Epidermal melanocyte (primary cell): ENCODE measurements around the gene GNLY.
A peak's percentile ranks its signal among the peaks of the same experiment; 100 is the strongest.
"Not testable (repeated sequence)": the region's sequence is repeated elsewhere in the genome, so short reads cannot be mapped to it uniquely, and the experiment has no call there.

Experiments
- DNase-seq: peaks from one replicate; pipeline ENCODE4 v3.0.0; 2011; ENCODE audit warnings: low spot score; ENCODE audit not compliant: insufficient read length

The GNLY gene

DNA sequence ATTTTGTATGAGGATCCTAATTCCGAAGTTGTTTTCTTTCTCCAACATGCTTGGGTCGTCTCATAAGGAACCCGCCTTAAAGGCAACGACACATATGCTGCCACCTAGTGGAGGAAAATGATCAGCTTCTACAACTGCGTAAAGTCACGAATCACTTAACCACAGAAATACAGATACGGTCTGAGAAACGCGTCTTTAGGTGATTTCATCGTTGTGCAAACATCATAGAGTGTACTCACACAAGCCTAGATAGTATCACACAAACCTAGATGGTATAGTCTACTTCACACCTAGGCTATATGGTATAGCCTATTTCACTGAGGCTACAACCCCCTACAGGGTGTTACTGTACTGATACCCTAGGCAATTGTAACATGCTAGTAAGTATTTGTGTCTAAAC is 13.1 kb downstream of the GNLY start:
- peak; percentile 83 for DNase-seq

DNA sequence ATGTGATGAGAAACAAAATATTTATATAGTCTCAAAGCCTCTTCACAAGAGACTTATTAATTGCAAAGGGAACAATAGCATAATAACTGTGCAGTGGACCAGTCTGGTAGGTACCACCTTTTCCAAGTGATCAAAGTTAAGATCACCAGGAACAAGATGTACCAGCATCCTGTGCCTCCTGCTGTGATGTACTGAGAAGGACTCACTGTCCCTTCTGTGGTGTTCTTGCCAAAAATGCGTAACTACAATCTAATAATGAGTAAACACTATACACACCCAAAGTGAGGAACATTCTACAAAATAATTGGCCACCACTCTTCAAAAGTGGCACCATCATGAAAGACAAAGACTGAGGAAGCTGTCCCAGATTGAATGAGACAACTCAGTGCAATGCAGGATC is 14.5 kb downstream of the GNLY start:
- no peak for DNase-seq

DNA sequence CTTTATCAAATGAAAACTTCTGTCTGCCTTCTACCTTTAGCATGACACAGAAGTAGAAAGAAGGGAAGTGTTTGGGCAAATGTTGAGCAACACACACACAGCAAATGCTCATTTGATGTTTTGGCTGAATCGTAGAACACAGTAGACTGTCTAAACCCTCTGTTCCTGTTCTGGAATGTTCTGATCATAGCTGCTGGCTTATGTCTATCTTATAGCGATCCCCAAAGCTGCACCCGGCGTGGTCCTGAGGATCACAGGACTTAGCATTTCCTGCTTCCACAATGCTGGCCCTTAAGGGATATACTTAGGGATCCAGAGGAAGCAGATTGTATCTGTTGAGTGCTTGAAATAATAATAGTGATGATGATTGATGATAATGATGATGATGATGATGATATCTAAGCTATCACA is 15.2 kb downstream of the GNLY start:
- no peak for DNase-seq

DNA sequence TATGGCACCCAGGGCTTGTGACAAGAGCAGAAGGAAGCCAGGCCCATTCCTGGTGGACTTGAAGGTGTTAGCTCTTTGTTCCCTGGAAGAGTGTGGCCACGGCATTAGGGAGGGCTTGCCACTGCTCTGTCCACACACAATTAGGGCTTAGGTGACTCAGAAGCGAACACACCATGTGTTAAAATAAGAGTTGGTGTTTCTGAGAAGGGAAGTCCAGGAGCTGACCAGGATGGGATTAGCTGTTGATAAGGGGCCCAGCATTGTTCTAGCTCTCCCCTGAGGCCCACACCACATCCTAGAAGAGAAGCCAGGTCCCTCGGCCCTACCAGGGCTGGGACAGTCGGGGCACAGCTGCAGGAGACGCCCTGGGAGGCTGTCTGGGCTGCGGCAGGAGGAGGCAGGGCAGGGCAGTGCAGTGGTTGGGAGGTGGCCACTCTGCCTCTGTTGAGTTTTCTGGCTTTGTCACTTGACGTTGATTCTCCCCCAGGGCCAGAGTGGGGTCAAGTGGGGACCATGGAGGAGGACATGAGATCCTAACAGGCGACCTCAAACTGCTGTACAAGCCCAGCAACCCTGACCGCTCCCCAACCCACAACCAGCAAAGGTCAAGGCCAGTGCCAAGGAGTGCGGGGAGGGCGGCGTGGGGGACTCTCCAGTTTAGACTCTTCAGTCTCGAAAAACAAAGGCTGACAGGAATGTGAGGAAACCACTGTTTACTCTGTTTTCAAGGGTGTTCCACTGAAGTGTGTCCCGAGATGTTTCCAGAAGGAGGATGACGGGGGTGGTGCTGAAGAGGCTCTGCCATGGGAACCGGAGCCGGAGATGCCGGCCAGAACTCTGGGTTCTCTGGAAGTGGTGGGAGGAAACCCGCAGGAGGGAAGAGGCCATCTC is 16.8 kb downstream of the GNLY start:
- DNase-seq = no peak

DNA sequence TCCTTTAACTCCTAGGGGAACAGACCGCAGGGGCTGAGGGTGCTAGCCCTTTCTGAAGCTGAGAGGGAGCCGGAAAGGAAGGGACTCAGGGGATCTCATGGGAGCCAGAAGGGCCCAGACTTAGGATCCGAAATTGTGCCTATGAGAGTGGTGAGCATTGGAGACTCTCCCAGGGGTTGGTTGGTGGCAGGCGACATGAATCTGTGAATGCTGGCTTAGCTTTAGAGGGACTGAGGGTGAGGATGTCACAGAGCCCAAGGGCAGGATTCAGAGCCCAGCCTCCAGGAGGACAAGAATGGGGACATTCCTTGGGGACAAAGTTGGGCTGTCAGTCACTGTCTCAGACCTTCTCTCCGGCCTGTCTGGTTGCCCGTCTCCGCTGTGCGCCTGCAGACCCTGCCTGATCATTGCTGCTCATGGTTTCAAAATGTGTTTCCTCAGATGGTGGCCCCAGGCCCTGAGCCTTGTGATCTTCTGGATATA is 17.5 kb downstream of the GNLY start:
- DNase-seq = no peak

DNA sequence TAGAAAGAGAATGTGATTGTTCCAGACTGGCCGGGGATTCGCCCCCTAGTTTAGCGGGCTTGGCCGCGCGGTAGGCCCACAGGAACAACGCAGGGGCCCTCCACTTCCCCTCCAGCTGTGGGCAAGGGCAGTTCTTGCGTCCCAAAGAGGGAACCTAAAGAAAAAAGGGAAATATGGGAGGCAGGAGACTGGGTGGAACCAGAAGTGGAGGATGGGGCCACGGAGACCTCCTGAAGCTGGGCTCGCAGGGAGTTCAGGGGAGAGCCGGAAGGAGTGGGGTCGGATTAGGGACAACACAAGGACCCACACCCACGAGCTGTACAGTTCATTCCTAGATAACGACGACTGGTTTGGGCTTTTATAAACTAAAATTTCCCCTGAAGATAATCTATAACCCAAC is 18.2 kb downstream of the GNLY start:
- no peak for DNase-seq

DNA sequence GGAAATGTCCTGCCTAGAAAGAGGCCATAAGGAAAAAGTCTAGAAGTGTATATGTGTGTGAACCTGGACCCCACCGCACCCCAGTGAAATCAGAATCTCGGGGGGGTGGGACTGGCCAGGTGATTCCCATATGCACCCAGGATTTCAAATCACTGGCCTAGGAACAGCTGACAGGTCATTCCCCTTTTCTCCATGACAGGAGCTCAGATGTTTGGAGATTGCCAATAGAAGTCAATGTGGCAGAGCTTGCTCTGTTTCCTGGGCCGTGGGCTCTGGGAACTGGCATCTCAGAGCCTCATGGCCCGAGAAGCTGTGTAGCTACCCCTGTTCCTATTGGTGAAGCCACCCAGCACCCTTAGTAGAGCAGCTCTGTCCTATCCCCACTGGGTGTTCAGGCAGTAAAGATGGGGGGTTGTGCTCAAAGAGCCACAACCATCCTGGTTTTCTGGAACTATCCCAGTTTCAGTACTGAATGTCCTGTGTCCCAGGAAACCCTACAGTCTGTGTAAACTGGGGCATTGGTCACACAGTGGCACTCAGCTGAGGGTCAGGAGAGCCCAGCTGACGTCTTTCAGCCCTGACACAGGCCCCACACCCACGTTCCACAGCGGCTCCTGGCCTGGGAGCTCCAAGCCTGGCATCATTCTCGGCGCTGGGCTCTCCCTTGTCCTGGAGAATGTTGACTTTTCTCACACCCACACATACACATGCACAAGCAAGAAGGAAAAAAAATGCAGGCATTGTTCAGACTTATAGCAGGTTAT is 18.9 kb downstream of the GNLY start:
- DNase-seq = no peak

DNA sequence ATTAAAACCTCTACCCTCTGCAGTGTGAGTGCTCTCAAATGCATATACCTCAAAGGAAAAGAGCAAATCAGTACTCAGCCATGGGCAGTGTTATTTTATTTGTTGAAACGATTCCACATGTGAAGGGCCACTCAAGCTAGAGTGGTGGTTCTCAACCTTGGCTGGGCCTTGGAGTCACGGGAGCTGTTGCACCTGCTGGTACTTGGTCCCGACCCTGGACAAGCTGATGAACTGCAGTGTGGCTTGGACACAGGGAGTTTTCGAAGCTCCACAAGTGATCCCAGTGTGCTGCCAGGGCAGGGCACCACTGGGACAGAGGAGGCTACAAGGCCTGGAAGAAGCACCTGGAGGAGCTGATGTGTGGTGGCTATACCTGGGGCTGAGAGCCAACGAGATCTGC is 19.7 kb downstream of the GNLY start:
- no peak for DNase-seq

DNA sequence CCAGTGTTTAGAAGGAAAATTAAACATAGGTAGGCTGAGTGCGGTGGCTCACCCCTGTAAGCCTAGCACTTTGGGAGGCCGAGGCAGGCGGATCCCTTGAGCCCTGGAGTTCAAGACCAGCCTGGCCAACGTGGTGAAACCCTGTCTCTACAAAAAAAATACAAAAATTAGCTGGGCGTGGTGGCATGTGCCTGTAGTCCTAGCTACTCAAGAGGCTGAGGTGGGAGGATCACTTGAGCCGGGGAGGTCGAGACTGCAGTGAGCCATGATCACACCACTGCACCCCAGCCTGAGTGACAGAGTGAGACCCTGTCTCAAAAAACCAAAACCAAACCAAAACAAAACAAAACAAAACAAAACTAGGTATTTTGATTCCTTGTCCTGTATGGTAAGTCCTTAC is 20.3 kb downstream of the GNLY start:
- DNase-seq = not testable (repeated sequence)

DNA sequence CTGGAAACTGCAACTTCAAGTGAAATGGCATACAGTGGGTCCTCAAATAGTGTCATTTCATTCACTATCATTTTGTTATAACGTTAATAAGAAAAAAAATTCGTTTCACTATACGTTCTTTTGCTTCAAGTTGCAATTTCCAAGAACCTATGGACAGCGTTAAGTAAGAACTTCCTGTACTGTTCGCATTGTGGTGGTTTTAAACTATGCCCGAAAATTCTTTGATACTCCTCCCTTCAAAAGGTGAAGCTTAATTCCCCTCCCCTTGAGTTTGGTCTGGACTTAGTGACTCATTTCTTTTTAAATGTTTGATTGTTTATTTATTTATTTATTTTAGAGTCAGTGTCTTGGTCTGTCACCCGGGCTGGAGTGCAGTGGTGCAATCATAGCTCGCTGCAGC is 20.7 kb downstream of the GNLY start:
- no peak for DNase-seq

DNA sequence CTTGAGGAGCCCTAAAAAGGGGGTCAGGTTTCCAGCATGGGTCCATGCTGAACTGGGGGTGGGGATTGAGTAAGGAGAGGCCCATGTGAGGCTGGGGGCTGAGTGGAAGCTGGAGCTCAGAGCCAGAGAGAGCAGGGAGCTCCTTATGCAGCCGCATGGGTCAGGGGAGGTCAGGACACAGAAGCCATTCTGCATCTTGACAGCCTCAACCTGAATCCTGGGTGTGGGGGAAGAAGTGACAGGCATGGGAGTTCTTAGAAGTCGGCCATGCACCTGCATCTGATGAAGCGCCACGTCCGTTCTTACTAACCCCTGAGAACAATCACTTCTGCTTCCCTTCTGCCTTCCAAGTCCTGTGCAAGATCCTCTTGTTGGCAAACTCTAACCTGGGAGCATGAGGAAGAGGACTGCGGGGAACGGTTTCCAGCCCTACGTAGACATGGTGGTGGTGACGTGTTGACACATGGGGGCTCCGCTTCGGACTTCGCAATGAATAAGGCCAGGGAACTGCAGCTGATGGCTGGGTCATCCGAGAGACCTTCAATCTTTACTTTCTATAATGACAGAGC is 22.3 kb downstream of the GNLY start:
- no peak for DNase-seq

DNA sequence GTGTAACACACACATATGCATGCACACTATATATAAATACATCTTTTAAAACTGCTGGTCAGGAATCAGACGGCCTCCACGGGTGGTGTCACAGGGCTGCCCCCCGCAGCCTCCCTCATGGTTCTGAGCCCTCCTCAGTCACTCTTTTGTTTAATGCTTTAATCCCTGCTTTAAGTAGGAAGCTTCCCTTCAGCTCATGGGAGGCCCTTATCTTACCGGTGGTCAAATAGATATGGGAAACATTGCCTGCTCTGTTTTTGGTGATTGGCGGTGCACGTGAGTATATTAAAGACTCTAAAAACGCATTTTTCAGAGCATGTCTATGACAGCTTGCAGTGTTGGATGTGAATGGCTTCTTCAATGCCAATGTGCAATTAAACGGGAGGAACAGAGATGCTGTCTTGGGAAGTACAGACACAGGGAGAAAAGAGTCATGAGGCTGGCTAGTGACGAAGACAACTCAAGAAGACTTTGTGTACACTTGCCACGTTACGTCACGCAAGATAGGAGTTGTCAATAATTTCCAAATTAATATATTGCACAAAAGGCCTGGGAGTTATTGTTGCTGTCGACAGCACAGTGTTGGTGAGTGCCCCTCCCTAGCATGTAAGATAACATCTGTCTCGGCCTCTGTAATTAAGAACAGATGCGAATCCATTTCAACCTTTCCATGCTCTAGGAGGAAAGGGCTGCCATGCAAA is 23.3 kb downstream of the GNLY start:
- no peak for DNase-seq

DNA sequence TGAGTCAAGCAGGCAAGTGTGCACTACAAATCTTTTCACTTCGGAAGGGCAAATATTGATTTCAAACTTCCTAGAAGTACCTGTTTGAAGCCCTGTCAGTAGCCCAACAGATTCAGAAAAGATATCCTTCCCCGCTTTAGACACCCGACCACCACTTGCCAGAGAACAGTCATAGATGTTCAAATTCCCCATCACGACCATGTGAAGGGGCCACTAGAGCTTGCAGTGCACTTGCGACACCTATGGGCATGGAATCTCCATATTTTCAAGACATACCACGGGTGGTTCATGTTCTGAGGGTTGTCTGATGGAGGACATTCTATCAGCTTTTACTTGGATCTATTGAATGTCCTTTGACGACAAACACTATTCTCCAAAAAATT is 23.8 kb downstream of the GNLY start:
- no peak for DNase-seq

DNA sequence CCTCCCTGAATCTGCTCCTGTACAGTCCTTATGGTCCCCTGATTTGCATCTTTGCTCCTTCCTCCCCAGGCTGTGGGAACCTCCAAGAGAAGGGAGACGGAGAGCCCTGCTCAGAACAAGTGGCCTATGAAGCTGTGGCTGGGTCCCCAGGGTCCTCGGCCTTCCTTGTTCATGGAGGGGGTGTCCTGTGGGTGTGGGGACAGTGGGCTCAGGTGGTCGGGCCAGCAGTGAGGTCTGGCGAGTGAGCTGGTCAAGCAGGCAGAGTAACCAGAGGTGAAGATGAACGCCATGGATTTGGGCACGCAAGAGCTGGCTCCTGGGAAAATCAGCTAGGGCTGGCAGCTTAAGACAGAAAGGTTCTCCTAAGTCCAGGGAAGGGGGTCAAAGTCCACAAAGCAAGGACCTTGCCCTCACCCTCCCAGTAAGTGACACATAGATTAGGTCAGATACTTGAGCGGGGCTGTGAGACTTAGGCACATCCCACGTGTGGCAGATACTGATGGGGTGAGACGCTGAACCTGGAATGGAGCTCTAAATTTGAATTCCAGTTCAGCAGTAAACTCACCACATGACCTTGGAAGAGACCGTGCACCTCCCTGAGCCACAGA is 24.8 kb downstream of the GNLY start:
- no peak for DNase-seq

DNA sequence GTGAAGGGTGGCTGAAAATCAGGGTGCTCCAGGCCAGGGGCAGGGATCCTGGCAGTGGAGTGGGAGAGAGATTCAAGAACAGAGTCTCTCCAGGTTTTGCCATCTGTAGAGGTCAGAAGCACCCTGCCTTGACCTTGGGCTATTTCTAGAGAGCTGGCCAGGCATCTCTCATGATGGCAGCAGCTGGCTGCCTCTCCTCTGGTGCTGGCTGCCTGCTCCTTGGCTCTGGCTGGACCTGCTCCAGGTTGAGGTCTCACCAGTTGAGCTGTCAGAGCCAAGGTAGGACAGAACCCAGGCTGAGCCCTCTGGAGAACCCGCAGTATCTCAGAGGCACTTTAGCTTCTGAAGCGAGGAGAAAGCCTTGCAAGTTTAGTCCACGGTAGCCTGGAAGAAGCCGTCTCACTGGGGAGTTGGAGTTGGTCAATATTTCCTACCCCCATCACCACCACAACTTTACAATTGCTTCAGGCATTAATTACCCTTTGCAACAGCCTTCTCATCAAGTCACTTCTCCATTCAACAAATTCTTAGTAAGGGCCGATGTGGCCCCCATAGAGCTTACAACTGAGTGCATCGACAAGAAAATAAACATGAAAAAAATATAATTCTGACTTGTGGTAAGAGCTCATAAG is 25.6 kb downstream of the GNLY start:
- no peak for DNase-seq

DNA sequence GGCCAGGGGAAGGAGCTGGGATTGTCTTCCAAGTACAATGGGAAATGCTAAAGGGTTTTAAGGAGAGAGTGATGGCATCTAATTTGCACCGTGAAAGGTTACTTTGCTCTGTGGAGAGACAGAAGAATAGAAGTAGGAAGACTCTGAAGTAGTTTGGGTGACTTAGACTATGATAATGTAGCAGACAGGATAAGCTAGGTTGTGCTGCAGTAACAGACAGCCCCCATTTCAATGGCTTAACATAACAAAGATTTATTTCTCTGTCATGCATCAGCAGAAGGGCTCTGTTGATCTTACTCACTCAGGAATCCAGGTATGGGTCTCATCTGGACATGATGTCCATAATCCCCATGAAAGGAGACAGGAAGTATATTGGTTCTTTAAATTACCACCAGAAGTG is 26.4 kb downstream of the GNLY start:
- DNase-seq = no peak

DNA sequence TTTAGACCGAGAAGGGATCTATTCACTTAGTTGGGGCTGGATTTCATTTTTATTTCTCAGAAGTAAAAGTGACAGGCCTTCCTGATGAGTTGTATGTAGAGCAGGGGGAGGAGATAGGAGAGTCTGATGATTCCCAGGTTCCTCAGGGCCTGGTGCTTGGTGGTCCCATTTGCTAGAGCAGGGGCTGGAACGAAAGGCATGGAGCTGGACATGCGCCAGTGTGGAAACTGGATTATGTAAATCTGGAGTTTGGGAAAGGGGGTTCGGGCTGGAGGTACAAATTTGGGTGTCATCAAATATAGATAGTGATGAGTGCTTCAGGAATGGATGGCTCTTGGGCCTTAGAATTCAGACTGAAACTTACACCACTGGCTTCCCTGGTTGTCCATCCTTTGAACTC is 27.5 kb downstream of the GNLY start:
- DNase-seq = no peak

DNA sequence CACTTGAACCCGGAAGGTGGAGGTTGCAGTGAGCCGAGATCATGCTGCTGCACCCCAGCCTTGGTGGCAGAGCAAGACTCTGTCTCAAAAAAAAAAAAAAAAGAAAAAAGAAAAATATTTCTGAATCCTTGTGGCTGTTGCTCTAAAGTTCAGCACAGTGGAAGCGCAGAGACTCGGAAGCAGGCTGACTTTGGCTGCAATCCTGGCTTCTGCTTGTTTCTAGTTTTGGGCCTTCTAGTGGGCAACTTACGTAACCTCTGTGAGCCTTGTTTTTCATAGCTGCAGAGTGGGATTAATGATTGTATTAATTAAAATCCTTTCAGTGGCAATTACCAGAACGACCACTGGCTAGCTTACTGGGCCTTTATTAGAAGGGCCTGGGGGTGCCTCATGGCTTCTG is 28.4 kb downstream of the GNLY start:
- no peak for DNase-seq

DNA sequence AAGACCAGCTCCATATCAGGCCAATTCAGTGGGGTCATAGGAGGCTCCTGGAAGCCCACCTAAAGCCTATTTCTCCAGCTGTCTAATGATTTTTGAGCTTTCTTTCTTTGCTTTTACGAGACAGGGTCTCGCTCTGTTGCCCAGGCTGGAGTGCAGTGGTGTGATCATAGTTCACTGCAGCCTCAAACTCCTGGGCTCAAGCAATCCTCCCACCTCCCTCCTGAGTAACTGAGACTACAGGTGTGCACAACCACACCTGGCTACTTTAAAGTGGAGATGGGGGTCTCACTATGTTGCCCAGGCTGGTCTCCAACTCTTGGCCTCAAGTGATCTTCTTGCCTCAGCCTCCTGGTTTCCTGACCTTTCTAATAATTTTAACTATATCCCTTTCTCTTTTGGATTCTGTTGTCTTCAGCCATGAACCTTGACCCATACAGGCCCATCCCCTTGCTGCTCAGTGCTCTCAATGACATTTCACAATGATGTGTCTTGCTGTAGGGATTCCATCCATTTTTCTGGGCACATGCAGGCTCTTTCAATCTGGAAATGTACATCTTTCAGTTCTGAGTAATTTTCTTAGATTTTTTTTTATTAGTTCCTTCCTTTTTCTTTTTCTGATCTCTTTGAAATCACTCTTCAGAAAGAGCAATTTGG is 29.7 kb downstream of the GNLY start:
- DNase-seq = no peak

DNA sequence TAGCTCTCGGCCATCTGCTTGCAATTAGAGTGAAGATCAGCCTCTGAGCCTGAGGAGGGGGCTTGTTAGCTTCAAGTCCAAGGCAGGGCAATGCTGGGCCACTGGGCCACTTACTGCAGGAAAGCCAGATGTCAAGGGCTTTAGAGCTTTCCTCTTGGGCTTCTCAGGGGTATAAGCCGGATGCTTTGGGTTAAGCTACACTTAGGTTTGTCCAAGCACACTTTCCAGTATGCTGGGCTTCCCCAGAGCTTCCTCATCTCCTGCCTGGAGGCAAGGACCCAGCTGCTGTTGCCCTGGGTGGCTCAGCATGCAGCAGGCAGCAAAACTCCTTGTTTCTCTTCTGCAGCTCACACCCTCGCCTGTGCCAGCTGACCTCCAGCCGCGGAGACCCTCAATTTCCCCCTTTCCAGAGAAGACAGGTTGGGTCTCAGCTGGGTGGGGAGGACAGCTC is 30.6 kb downstream of the GNLY start:
- DNase-seq = no peak
